Measurements from ENCODE around the gene LMCD1.

LMCD1 gene

DNA sequence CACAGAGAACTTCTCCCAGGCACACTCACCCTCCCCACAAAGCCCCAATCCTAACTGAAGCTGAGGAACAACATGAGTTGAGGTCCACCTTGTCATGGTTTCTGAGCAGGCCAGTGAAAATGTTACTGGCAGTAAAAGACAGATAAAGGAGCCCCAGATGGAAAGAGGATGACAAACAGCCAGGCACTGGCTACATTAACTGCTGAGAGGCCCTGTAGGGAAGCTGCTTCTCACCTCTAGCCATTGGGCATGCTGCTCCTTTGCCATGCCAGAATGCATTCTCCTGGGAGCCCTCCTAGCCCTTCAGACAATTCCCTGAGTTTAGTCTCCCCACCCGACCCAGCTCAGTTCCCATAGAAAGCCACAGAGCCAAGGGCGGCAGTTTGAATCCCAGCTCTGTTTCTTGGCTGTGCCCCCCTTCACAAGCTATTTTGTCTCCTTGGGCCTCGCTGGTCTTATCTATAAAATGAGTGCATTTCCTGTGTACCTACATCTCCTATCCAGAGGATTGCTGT is 60.5 kb downstream of the LMCD1 start:
- TF ChIP-seq CTCF (IDR thresholded peaks at IDR 0.05; ENCODE audit: insufficient read depth, low read length, missing control alignments): no peak
- no peak for DNase-seq (ENCODE audit: low read depth, low spot score)
- ChIA-PET POLR2A (no interaction called here), CTCF (interaction anchor here (0.8 to 1.3 kb wide), 6 partner anchors 11 to 120 kb away, joined by 3 to 4 read pairs (median 4); no protein-coding TSS in a partner anchor)
- no peak overlapping the region for H3K4me3 ChIP-seq (ENCODE audit: low read depth, low read length)

DNA sequence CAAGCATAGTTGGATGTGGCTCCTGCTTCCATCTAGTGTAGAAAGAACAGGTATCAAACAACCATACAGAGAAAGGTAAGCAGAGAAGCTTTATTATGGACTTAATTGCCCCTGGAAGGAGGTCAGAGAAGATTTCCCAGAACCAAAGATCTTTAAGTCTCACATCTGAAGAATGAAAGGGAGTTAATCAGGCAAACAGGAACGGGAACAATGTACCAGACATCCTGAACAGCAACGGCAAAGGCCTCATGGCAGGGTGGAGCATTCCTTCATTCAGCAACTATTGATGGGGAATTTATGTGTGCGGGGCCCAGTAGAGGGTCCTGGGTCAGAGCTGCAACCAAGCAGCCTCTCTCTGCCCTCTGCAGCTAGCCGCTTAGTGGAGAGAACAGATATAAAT is 61.5 kb downstream of the LMCD1 start:
- no peak for TF ChIP-seq CTCF (IDR thresholded peaks at IDR 0.05; ENCODE audit: insufficient read depth, low read length, missing control alignments)
- ChIA-PET CTCF (interaction anchor here (0.8 to 1.3 kb wide), 3 partner anchors 10 to 121 kb away, joined by 3 to 4 read pairs (median 4); no protein-coding TSS in a partner anchor), POLR2A (no interaction called here)
- H3K4me3 ChIP-seq (ENCODE audit: low read depth, low read length): no peak overlapping the region
- no peak for DNase-seq (ENCODE audit: low read depth, low spot score)

- DNase-seq (ENCODE audit: low read depth, low spot score): no peak
- CTCF ChIA-PET: no interaction called here
- no peak overlapping the region for H3K4me3 ChIP-seq (ENCODE audit: low read depth, low read length)
- TF ChIP-seq CTCF (IDR thresholded peaks at IDR 0.05; ENCODE audit: insufficient read depth, low read length, missing control alignments): no peak
- POLR2A ChIA-PET: no interaction called here
Measured at GRCh38 chr3:8563597-8563996, 62.0 kb downstream of the LMCD1 start.

- no peak for TF ChIP-seq CTCF (IDR thresholded peaks at IDR 0.05; ENCODE audit: insufficient read depth, low read length, missing control alignments)
- ChIA-PET CTCF (interaction anchor here (1.2 kb wide), 1 partner anchor 27 kb away, joined by 3 read pairs; no protein-coding TSS in a partner anchor), POLR2A (no interaction called here)
- no peak overlapping the region for H3K4me3 ChIP-seq (ENCODE audit: low read depth, low read length)
- no peak for DNase-seq (ENCODE audit: low read depth, low spot score)
Measured at GRCh38 chr3:8565376-8565775, 63.8 kb downstream of the LMCD1 start.

- ChIA-PET POLR2A (no interaction called here), CTCF (interaction anchor here (0.7 kb wide), 1 partner anchor 12 kb away, joined by 3 read pairs; no protein-coding TSS in a partner anchor)
- TF ChIP-seq CTCF (IDR thresholded peaks at IDR 0.05; ENCODE audit: insufficient read depth, low read length, missing control alignments): no peak
- DNase-seq (ENCODE audit: low read depth, low spot score): no peak
- no peak overlapping the region for H3K4me3 ChIP-seq (ENCODE audit: low read depth, low read length)
Measured at GRCh38 chr3:8567784-8568575, 66.4 kb downstream of the LMCD1 start.

DNA sequence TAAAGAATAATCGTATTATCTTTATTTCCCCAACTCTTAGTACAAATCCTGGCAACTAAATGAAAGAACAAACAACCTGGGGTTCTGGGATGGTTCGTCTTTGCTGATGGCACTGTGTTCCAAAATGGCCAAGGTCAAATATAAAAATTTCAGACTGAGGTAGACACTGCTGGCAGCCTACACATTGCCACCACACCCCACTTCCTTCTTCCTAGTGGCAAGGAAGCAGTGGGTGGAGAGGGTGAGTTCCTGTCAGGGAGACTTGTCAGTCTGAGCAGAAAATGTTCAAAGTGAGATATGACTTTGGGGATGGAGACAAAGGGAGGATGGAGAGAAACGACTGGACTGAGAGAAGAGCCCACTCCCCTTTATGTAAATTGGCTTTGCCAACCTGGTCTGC is 69.6 kb downstream of the LMCD1 start:
- no peak for TF ChIP-seq CTCF (IDR thresholded peaks at IDR 0.05; ENCODE audit: insufficient read depth, low read length, missing control alignments)
- CTCF ChIA-PET: interaction anchor here (1.6 kb wide), 1 partner anchor 56 kb away, joined by 3 read pairs; no protein-coding TSS in a partner anchor
- H3K4me3 ChIP-seq (ENCODE audit: low read depth, low read length): no peak overlapping the region
- DNase-seq (ENCODE audit: low read depth, low spot score): no peak
- POLR2A ChIA-PET: no interaction called here

Data from AG04449 (cell line).